GM18499 (cell line): Measurements from ENCODE around the gene PAK4.

Experiments
- ATAC-seq: cut with Tn5 transposase; IDR thresholded peaks from one replicate; pipeline ENCODE4 v1.9.1; 2021; ENCODE audit warnings: moderate number of reproducible peaks; ENCODE audit not compliant: insufficient read depth, unreplicated experiment

Gene PAK4

DNA sequence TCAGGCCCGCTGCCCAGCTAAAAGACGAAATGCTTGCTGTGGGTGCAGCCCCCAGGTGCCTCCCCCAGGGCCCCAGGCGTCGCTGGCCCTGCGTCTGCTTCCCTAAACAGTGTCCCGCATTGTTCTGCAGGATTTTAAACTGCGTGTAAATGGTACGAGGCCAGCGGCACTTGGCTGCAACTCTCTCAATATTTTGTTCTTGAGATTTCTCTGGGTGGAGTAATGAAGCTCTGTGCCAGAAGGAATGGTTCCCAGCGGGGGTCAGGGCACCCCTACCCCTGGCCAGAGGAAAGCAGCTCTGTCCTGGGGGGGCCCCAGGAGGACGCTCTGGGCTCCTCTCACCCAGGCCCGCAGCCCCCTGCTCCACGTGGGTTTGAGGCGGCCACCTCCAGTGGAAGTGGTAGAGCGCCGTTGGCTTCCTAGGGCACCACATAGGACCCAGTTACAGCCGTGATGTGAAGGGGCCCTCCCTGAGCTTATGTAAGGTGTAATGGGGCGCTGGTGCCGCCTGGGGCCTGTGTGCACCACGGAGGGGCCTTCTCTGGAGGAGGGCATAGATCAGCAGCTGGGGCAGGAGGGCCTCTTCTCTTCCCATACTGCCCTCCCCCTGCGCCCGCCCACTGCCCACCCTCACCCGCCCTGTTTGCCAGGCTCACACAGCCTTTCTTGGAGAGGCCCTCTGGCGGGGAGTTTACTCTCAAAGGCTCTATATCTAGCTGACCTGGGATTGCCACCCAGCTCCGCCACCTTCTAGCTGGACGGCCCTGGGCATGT lies 19.8 kb downstream of the PAK4 start:
- ATAC-seq = no peak

DNA sequence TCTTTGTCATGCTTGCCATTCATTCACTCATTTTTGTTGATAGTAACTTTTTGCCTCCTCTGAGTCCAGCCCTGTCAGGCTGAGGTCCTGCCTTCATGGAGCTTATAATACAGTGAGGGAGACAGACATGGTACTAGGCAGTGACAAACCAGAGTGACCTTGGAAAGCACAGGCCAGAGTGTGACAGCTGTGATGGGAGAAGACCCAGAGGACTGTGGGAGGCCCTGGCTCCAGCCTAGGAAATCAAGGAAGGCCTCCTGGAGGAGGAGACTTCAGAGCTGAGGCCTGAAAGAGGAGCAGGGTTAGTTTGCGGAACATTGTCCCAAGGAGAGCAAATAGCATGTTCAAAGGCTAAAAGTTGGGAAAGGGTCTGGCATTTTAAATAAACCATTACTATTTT lies 20.5 kb downstream of the PAK4 start:
- ATAC-seq = no peak

DNA sequence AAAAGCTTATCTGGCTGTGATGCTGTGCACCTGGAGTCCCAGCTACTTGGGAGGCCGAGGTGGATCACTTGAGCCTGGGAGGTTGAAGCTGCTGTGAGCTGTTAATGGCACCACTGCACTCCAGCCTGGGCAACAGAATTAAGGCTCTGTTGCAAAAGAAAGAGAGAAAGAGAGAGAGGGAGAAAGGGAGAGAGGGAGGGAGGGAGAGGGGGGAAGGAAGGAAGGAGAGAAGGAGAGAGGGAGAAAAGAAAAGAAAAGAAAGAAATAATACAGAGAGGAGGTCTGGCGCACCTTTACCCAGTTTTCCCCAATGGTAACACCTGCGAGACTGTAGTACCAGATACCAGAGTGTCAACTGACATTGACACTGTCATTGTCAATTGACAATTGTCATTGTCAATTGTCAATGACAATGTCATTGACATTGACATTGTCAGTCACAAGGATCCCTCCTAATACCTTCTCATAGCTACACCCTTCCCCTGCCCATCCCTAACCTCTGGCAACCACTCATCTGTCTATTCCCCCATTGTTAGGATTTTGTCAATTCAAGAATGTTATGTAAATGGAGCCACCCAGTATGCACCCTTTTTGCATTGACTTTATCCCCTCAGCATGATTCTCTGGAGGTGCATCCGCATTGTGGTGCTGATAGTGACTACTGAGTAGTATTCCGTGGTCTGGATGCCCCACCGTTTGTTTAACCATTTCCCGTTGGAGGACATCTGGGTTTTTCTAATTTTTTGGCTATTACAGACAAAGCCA lies 21.3 kb downstream of the PAK4 start:
- ATAC-seq = no peak

DNA sequence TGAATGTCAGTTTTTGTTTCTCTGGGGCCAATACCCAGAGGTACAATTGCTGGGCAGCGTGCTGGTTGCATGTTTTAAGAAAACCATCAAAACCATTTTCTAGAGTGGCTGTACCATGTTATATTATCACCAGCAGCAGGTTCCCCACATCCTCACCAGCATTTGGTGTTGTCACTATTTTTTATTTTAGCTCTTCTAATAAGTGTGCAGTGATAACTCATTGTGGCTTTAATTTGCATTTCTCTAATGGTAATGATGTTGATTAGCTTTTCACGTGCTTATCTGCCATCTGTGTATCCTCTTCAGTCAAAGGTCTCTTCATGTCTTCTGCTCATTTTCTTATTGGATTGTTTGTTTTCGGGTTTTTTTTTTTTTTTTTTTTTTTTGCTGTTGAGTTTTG lies 21.9 kb downstream of the PAK4 start:
- ATAC-seq = no peak

DNA sequence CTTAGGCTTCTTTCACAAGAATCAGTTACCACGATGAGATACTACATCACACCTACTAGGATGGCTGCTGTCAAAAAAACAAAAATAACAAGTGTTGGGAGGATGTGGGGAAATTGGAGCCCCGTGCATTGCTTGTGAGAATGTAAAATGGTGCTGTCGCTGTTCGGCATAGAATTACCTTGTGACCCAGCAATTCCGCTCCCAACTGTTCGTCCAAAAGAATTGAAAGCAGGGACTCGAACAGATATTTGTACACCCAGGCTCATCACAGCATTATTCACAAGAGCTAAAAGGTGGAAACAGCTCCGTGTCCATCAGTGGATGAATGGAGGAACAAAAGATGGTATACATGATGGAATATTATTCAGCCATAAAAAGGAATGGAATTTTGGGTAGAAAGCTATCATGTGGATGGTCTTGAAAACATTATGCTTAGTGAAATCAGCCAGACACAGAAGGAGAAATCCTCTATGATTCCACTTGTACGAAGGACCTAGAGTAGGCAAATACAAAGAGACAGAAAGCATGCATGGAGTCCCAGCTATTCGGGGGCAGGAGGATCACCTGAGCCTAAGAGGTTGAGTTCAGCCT lies 23.4 kb downstream of the PAK4 start:
- ATAC-seq = no peak

DNA sequence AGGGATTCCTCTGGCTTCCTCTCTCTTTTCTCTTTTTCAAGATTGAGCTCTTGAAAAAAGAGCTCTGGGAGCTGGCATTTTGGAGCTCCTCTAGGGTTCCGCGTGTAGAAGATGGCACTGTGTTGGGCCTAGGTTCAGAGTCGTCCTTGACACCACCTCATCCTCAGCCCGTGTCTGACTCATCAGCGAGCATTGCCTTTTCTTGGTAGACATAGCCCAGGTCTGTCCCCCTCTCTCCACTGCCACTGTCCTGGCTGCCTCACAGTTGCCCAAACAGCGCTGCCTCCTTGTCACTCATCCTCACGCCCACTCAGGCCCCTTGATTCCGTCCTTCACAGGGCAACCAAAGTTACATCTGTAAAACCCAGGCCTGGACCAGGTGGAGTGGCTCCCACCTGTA lies 24.6 kb downstream of the PAK4 start:
- no peak for ATAC-seq

DNA sequence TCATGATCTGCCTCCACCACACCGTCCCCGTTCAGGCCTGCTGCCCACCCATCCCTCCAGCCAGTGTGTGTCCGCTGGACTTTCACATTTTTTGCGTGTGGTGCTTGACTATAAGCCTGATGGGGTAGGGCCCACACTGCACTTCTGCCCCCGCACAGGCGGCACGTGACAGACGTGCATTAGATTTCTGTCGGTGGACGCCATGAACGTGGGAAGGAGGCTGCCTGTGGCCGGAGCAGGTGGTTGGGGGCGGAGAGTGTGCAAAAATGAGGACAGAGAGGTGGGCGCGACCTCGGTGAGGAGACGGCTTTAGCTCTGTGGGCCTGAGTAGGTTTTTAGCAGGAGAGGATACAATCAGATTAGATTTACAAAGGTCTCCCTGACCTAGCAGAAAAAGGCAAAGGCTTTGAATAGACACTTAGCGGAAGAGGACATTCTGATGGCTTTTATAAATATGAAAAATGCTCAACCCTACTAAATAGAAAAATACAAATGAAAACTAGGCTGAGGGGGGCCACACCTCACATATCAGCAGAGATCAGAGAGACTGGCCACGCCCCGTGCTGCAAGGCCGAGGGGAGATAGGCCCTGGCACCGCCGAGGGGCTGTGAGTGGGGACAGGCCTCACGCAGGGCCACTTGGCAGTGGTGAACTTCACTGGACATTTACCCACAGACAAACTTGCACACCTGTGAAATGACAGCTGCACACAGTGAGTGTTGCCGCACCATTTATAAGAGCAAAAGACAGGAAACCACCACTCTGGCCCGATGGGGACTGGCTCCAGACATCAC lies 25.4 kb downstream of the PAK4 start:
- no peak for ATAC-seq

DNA sequence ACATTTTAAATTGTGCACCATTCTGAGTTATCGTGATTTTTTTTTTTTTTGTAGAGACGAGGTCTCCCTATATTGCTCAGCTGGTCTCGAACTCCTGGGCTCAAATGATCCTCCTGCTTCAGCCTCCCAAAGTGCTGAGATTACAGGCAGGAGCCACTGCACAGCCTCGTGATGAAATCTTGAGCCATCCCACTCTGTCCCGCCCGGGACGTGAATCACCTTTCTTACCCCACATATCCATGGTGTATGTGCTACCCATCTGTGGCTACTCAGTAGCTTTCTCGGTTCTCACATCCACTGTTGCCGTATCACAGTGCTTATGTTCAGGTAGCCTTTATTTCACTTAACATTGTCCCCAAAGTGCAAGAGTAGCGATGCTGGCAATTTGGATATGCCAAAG lies 26.5 kb downstream of the PAK4 start:
- no peak for ATAC-seq

DNA sequence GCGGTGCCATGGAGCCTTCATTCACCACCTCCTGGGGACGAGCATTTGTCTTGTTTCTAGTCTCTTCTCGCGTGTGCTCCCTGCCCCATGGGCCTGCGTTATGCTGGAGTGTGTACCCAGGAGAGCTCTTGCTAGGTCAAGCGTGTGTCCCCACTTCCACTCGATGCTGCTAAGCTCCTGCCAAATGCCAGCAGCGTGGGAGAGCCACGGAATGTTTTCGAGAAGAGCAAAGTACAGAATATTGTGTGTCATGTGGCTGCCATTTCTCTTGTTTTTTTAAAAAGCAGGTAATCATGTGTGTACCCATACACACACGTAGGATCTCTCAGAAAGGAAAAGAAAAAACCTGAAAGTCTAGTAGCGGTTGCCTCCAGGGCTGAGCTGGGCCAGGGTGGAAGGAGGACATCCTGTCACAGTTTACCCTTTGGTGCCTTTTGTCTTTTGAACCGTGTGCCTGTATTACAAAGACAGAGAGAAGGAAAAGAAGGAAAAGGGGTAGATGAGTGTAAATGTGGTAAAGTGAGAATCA lies 28.6 kb downstream of the PAK4 start:
- no peak for ATAC-seq

DNA sequence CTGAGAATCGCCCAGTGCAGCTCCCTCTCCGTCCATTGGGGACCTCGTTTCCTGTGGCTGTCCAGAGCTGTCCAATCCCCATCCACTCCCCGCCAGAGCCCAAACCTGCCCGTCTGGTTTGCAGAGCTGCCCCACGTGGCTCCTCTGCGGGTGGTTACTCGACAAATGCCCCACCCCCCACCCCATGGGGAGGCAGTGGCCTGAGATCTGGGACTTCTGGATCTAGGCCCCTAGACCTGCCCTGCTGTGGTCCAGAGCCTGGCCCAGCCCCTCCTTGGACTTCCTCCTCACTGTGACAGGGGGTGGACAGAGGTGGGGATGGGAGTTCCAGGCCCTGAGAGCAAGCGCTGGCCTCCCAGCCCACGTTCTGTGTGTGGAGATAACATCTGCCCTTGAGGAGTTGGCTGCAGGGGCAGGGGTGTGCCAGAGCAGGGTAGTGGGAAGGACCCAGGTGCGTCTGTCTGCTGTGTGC lies 29.1 kb downstream of the PAK4 start:
- no peak for ATAC-seq

DNA sequence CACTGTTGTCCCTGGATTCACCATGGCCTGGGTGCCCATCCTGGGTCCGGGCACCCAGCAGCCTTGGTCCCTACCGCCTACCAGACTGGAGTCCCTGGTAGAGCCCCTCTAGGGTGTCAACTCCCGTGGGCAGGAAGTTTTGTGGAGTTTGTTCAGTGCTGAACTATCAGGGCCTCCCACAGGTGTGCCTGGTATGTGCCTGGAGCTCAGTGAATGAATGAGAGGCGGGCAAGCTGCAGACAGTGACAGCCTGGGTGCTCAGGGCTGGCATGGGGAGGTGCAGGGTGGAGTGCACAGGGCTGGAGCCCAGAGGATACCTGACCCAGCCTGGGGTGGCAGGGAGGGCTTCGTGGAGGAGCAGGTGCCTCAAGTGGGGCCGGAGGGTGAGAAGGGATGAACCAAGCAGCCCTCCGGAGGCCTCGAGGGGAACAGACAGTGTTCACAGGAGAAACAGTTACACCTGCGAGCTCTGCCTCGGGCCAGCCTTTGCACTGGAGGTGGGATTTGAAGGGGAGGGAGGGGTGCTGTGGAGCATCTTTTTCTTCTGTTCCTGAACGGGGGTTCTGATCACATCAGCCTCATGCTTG lies 29.6 kb downstream of the PAK4 start:
- no peak for ATAC-seq

DNA sequence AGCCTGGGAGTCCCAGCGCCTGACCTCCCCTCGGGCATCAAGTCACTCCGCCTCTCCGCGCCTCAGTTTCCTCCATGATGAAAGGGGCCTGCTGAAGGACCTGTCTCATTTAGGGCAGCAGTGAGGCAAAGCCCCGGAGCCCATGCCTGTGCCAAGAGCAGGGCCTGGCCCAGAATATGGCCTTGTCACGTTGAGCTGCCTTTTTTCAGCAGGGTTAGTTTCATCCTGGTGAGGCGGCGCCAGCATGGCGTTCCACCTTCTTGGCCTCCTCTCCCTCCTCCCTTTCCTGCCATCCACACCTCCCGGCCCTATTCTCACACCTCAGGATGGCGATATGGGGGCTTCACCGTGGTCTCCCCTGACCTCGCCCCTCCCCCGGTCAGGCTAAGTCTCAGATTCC lies 30.2 kb downstream of the PAK4 start:
- no peak for ATAC-seq

DNA sequence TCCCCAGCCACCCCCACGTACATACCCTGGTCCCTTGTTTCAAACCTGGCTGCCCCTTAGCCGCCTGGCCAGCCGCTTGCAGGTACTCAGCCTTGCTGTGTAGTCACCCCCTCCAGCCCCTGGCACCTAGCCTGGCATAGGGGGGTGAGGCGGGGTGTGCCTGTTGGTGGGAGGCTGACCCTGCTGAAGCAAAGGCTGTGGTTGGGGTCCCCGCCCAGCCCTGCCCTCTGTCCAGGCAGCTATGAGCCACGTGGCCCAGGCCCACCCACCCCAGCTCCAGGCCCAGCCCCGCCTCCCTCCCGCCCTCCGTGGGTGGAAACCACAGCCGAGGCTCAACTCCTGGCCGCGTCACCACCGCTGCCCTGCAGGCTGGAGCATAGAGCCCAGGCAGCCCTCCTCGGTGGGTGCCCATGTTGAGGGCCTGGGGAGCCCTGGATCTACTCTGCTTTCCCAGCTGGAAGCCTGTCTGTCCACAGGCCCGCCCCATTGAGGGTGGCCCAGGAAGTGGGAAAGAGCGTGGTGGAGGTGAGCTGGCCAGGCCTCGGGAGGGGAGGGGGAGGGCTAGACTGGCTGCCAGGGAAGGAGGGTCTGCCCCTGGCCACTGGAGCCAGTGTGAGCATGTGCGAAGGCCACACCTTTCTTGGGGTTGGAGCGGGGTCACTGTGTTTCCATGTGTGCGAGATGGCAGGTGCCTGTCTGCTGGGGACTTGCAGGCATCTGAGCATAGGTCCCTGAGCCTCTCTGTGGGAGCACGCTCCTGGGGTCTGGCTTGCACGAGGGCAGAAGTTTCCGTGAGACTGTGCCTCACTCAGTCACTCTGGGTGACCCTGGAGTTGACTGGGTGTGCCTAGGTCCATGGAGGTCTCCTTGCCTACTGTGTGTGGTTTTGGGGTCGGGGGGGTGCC lies 31.0 kb downstream of the PAK4 start:
- ATAC-seq = no peak

DNA sequence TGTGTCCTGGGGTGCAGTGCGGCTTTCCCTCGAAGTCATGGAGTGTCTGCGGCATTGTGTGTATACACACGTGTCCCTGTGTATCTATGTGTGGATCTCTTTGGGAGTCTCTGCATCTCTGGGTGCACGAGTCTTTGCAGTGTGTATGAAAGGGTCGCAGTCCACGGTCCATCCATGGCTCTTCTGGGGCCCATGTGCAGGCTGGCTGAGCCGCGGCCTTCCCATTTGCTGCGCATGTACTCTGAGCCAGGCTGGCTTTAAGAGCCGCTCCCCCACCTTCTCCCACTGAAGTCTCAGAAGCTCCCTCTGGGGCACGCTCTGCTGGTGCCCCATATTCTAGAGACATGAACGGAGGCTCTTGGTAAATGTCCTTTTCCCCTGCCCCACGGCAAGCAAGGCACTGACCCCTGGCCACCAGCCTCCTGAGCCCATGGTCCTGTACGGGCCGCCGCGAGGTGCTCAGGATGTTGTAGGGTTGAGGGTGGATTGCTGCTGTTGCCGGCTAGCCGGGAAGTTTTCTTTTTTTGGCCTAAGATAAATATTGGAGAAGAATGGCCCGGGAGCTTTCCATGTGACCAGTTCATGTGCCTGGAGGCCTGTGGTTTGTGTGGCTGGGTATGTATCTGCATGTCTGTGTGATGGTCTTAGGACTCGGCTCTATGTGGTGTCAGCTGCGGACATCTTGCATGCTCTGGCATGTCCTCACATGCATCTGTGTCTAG lies 31.9 kb downstream of the PAK4 start:
- ATAC-seq = no peak

DNA sequence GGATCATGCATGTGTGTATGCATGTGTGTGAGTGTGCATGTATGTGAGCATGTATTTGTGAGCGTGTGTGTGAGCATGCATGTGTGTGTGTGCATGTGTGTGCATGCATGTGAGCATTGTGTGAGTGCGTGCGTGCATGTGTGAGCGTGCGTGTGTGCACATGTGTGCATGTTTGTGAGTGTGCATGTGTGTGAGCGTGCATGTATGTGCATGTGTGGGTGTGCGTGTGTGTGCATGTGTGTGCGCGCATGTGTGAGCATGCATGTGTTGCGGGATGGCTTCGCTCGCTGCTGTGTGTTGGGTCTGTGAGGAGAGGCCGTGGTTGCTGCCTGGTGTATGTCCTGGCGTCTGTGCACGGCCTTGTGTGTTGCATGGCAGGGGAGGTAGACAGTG lies 32.4 kb downstream of the PAK4 start:
- no peak for ATAC-seq

DNA sequence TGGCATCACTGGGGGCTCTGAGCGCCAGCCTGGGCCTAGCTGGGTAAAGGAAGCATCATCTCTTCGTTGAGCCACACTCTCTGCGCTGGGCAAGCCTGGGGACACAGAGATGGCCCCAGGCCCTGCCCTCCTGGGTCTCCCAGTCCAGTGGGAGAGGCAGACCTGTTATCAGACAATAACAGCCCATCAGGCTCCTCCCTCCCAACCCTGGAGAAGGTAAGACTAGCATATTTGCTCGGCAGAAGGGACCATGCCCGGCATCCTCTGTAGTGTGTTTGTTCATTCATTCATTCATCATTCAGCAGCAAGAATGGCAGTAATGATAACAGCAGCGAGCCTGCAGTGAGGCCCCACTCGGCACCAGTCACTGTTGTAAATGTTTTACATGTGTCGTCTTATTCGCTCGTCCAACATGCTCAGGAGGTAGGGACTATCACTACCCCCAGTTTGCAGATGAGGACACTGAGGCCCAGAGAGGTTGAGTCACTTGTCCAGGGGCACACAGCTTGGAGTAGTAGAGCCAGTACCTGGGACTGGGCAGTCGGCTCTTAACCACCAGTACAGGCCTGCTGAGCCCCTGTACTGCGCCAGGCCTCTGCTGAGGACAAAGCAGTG lies 33.2 kb downstream of the PAK4 start:
- no peak for ATAC-seq

DNA sequence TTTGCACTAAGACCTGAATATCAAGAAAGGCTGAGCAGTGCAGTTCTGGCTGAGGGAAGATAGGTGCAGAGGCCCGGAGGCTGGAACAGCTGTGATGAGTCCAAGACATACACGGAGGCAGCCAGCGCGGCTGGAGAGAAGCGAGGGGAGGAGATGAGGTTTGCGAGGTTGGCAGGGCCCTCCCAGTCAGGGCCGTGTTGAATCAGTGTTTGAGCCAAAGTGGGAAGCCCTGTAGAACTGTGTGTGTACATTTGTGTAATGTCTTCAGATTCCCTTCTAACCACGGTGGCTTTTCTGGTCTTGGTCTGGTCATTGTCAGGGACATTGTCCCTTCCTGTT lies 34.9 kb downstream of the PAK4 start:
- no peak for ATAC-seq
